Cardiac fibroblast (primary cell): Measurements from ENCODE around the gene RASA3.
"Not testable (repeated sequence)": the region's sequence is repeated elsewhere in the genome, so short reads cannot be mapped to it uniquely, and the experiment has no call there.

Experiments used
- DNase-seq, 2 donors: peaks; one replicate each; pipeline versions ENCODE4 v3.0.0 to v3.0.0-alpha.2; 2010; ENCODE audit warnings: low read depth in 2 of 2
- H3K4me3 ChIP-seq, 2 donors: replicated peaks in 1 of 2; 1 replicate in 1 of 2; 2 replicates in 1 of 2; pipeline ENCODE4 v1.5.1; 2011; ENCODE audit warnings: low read depth in 2 of 2, low read length in 2 of 2, mild to moderate bottlenecking in 2 of 2, moderate library complexity in 1 of 2
- CTCF ChIP-seq: IDR thresholded peaks from one replicate; pipeline ENCODE4 v1.5.1; 2011; ENCODE audit warnings: low read depth, mild to moderate bottlenecking, low read length, inconsistent platforms

Gene RASA3

DNA sequence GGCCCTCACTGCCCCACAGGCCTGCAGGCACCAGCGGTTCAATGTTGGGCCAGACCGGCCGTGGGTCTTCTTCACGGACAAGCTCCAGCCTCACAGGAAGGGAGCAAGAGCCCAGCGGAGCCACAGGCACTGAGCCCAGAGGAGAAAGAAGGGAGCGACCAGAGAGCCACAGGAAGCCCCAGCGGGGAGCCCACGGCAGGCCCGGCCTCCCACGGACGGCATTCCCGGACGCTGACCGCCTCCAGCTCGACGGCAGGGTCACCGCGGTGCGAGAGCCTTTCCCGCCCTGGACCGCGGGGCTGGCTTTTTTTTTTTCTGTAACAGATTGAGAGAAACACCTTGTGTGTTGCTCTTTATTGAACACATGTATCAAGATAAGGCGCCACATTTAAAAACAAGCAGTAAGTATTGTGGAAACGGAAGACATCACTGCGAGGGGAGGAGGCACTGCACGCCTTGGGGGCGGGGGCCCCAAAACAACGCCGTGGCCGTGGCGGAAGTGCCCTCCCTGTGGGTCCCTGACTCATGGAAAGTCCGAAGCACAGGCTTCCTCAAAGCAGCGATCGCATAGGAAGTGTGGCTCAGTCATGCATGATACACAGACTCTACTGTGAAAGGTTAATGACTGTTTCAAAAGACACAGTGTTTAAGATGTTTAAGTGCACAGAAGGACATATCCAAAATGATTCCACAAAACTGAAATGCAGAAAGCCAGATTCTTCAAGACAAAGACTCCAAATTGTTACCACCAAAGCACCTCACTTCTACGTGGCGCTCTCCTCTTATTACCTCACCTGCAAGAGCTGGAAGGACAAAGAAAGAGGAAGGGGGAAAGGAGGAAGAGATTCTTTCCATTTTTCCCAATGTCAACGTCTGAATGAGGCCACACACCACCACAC is 3.5 kb downstream of the RASA3 start:
- TF ChIP-seq CTCF = no peak
- peak overlapping the region; percentile 8 to 38 for H3K4me3 ChIP-seq
- peak; percentile 89 to 96 for DNase-seq

GRCh38 chr13:114128348-114128623 is 4.1 kb downstream of the RASA3 start:
- H3K4me3 ChIP-seq = peak overlapping the region in 1 of 2 donors; percentile 38
- no peak for TF ChIP-seq CTCF
- no peak for DNase-seq

DNA sequence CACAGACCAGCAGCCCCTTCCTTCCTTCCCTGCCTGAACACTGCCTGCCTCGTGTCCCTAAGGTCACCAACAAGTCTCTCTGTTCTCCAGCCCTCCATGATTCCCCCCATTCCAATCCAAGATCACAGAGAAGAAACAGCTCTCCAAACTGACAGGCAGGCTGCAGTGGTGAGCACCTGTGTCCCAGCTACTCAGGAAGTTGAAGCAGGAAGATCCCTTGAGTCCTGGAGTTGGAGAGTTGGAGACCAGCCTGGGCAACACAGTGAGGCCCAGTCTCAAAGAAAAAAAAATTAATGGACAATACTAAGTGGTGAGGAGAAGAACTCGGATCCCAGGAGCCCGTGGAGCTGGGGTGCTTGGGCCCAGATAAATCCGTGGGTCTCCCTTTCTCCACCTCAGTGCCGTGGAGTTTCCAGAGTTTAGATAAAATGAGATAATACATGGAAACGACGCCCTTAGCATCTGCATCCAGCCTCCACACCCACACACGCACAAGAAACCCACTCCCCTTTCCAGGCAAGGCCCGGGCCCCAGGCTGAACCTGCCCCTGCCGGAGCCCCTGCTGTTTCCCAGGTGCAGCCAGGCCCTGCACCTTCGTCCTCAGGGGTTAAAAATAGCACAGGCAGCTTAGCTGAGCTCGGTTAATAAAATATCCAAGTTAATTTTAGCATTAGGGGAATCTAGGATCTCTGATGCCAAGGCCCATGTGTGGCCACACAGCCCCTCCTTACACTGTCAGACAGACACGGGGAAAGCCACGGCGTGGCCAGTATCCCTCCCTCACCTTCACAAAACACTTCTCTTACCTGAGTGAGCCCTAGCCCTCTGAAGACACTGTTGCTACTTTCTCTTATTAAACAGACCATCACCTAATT is 4.7 kb downstream of the RASA3 start:
- no peak for TF ChIP-seq CTCF
- H3K4me3 ChIP-seq = no peak overlapping the region

GRCh38 chr13:114126789-114127472 is 5.5 kb downstream of the RASA3 start:
- TF ChIP-seq CTCF = no peak
- DNase-seq = no peak
- H3K4me3 ChIP-seq = no peak overlapping the region

More for the DNA sequence above, 4.7 kb downstream of the RASA3 start:
- DNase-seq = no peak

DNA sequence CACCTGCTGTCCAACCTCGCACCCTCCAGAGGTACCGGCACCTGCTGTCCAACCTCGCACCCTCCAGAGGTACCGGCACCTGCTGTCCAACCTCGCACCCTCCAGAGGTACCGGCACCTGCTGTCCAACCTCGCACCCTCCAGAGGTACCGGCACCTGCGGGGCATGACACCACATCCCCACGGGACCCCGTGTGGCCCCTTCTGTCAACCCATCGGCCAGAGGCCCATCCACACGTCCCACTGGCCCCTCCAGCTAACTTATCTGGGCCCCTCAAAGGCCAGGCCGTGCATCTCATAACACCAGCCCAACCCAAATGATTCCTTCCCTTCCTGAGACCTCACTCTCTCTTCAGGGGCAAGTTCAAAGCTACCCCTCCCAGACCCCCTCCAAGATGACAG is 6.3 kb downstream of the RASA3 start:
- DNase-seq, H3K4me3 ChIP-seq: not testable (repeated sequence)

DNA sequence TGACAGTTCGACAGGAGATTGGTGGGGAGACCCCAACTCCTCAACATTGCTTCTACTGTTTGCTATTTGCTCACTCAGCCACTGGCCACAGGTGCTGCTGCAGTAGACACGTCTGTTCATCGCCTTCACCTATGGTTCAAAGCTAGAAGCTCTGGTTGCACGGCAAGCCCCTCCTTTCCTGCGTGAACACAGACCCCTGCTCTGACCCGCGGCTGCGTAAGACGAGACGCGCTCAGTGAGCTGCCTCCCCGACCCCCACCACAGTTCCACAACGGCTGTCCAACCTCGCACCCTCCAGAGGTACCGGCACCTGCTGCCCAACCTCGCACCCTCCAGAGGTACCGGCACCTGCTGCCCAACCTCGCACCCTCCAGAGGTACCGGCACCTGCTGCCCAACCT is 6.8 kb downstream of the RASA3 start:
- H3K4me3 ChIP-seq = no peak overlapping the region

More for the DNA sequence above, 6.8 kb downstream of the RASA3 start:
- TF ChIP-seq CTCF = no peak
- no peak for DNase-seq
